H1 (cell line): Measurements from ENCODE around the gene DZIP1L. TPM values are rescaled to one million over a fixed set of nuclear protein-coding genes. Genes with fewer than 3 reads are reported as not detected.

Source experiments
- CTCF ChIA-PET: fragments of 300-600 bp; sonication (Branson Sonifier 250); formaldehyde crosslinking; loops from one replicate; lab custom pipeline; 2021; ENCODE audit not compliant: partially characterized antibody; lab: Charles Lee
- POLR2A ChIA-PET: fragments of 300-600 bp; sonication (Branson Sonifier 250); formaldehyde crosslinking; loops from one replicate; lab custom pipeline; 2021; ENCODE audit warnings: inconsistent platforms; ENCODE audit not compliant: partially characterized antibody; lab: Charles Lee
- DNase-seq, 2 experiments: peaks; one replicate each; pipeline versions ENCODE4 v3.0.0 to v3.0.0-alpha.2; 2010 to 2022; ENCODE audit warnings: low spot score in 2 of 2, low read depth in 1 of 2, mixed read lengths in 1 of 2
- FAIRE-seq: peaks from 2 replicates; lab custom pipeline; 2011; peaks lifted over from hg19 to GRCh38; lab: Jason Lieb, UNC
- H2AFZ ChIP-seq: 2 replicates; pipeline ENCODE4 v1.8.1; 2012; ENCODE audit warnings: low read length, inconsistent platforms
- H2AK5ac ChIP-seq: 2 replicates; pipeline ENCODE4 v1.6.1; 2013; ENCODE audit warnings: low read depth, low read length
- H2BK120ac ChIP-seq: replicated peaks from 2 replicates; pipeline ENCODE3; 2013; ENCODE audit warnings: low read depth, low read length, inconsistent platforms
- H2BK12ac ChIP-seq: 2 replicates; pipeline ENCODE4 v1.6.1; 2013; ENCODE audit warnings: low read depth, low read length
- H2BK15ac ChIP-seq: 2 replicates; pipeline ENCODE4 v1.6.1; 2013; ENCODE audit warnings: low read length
- H2BK20ac ChIP-seq: 2 replicates; pipeline ENCODE4 v1.6.1; 2013; ENCODE audit warnings: low read length
- H2BK5ac ChIP-seq: 2 replicates; pipeline ENCODE4 v1.6.1; 2013; ENCODE audit warnings: low read depth, low read length
- H3K14ac ChIP-seq: 2 replicates; pipeline ENCODE4 v1.6.1; 2013; ENCODE audit warnings: inconsistent platforms; ENCODE audit not compliant: insufficient read length
- H3K18ac ChIP-seq: 2 replicates; pipeline ENCODE4 v1.6.1; 2013; ENCODE audit warnings: low read length; ENCODE audit errors: extremely low read depth
- H3K23ac ChIP-seq: 2 replicates; pipeline ENCODE4 v1.6.1; 2013; ENCODE audit warnings: inconsistent platforms; ENCODE audit not compliant: insufficient read length
- H3K23me2 ChIP-seq: 2 replicates; pipeline ENCODE4 v1.6.1; 2013; ENCODE audit warnings: low read depth, low read length
- H3K27ac ChIP-seq: 2 replicates; pipeline ENCODE4 v1.6.1; 2011; ENCODE audit warnings: low read depth, low read length, inconsistent platforms
- H3K27me3 ChIP-seq, 4 experiments: replicated peaks in 1 of 4; 1 replicate in 1 of 4; 2 replicates in 3 of 4; pipeline versions ENCODE4 v1.6.1 to v1.8.1; 2011 to 2013; ENCODE audit warnings: low read length in 3 of 4, mild to moderate bottlenecking in 3 of 4, inconsistent platforms in 2 of 4, mixed read lengths in 2 of 4, moderate library complexity in 1 of 4; ENCODE audit not compliant: control insufficient read depth in 3 of 4, insufficient read depth in 3 of 4; ENCODE audit errors: extremely low read depth in 1 of 4
- H3K36me3 ChIP-seq, 4 experiments: 2 replicates each; pipeline versions ENCODE4 v1.6.1 to v1.8.1; 2011 to 2013; ENCODE audit warnings: mild to moderate bottlenecking in 4 of 4, low read length in 3 of 4, moderate library complexity in 2 of 4, control low read depth in 1 of 4, inconsistent platforms in 1 of 4; ENCODE audit not compliant: insufficient read depth in 4 of 4, control insufficient read depth in 2 of 4
- H3K4ac ChIP-seq: replicated peaks from 2 replicates; pipeline ENCODE3; 2013; ENCODE audit warnings: low read length, low read depth, mixed read lengths, inconsistent platforms; ENCODE audit not compliant: insufficient read length
- H3K4me1 ChIP-seq, 4 experiments: replicated peaks in 1 of 4; 1 replicate in 1 of 4; 2 replicates in 3 of 4; pipeline versions ENCODE4 v1.6.1 to v1.8.1; 2011 to 2013; ENCODE audit warnings: low read length in 3 of 4, inconsistent platforms in 2 of 4, mixed read lengths in 1 of 4; ENCODE audit not compliant: insufficient read depth in 4 of 4, control insufficient read depth in 3 of 4
- H3K4me2 ChIP-seq, 2 experiments: 2 replicates each; pipeline versions ENCODE4 v1.6.1 to v1.8.1; 2011 to 2013; ENCODE audit warnings: low read depth in 2 of 2, low read length in 2 of 2, control low read depth in 1 of 2, inconsistent platforms in 1 of 2, mild to moderate bottlenecking in 1 of 2; ENCODE audit not compliant: insufficient read depth in 1 of 2
- H3K4me3 ChIP-seq, 4 experiments: fragments of 200-600, 300-600 bp in 1 of 4; sonication (generic), shearing (Covaris generic), sonication (Bioruptor Twin) in 1 of 4; 2 replicates each; pipeline versions ENCODE4 v1.5.1 to v1.8.1; 2011 to 2016; ENCODE audit warnings: low read length in 4 of 4, low read depth in 3 of 4, control low read depth in 2 of 4, inconsistent platforms in 2 of 4, mild to moderate bottlenecking in 2 of 4, mixed read lengths in 1 of 4, moderate library complexity in 1 of 4; ENCODE audit not compliant: insufficient read depth in 2 of 4; ENCODE audit errors: extremely low read depth in 1 of 4
- H3K56ac ChIP-seq: replicated peaks from 2 replicates; pipeline ENCODE3; 2013; ENCODE audit warnings: low read depth, mild to moderate bottlenecking, mixed read lengths, low read length, inconsistent platforms; ENCODE audit not compliant: insufficient read length
- H3K79me1 ChIP-seq: 2 replicates; pipeline ENCODE4 v1.6.1; 2013; ENCODE audit warnings: low read depth, low read length, control low read depth
- H3K79me2 ChIP-seq, 2 experiments: 2 replicates each; pipeline versions ENCODE4 v1.6.1 to v1.8.1; 2012 to 2013; ENCODE audit warnings: low read length in 2 of 2, mild to moderate bottlenecking in 2 of 2, inconsistent platforms in 1 of 2; ENCODE audit not compliant: insufficient read depth in 2 of 2, control insufficient read depth in 1 of 2
- H3K9ac ChIP-seq, 4 experiments: replicated peaks in 1 of 4; 1 replicate in 1 of 4; 2 replicates in 3 of 4; pipeline versions ENCODE4 v1.6.1 to v1.8.1; 2011 to 2013; ENCODE audit warnings: low read depth in 3 of 4, low read length in 3 of 4, control low read depth in 2 of 4, mild to moderate bottlenecking in 2 of 4, moderate library complexity in 2 of 4, inconsistent platforms in 1 of 4; ENCODE audit errors: extremely low read depth in 1 of 4
- H3K9me3 ChIP-seq, 2 experiments: 2 replicates each; pipeline versions ENCODE4 v1.6.1 to v1.8.1; 2012 to 2013; ENCODE audit warnings: mild to moderate bottlenecking in 2 of 2, moderate library complexity in 2 of 2, control low read depth in 1 of 2, inconsistent platforms in 1 of 2, low read depth in 1 of 2, low read length in 1 of 2, mixed read lengths in 1 of 2; ENCODE audit not compliant: insufficient read depth in 2 of 2
- H4K20me1 ChIP-seq, 2 experiments: replicated peaks in 1 of 2; 2 replicates each; pipeline versions ENCODE3 to v1.8.1; 2011 to 2013; ENCODE audit warnings: inconsistent platforms in 2 of 2, low read length in 2 of 2, mild to moderate bottlenecking in 1 of 2; ENCODE audit not compliant: insufficient read depth in 2 of 2, control insufficient read depth in 1 of 2
- H4K5ac ChIP-seq: 2 replicates; pipeline ENCODE4 v1.6.1; 2013; ENCODE audit warnings: low read length, low read depth, mixed read lengths, inconsistent platforms; ENCODE audit not compliant: insufficient read length
- H4K8ac ChIP-seq: 2 replicates; pipeline ENCODE4 v1.8.0; 2013; ENCODE audit warnings: mild to moderate bottlenecking, moderate library complexity, low read length, inconsistent platforms; ENCODE audit not compliant: insufficient read depth; ENCODE audit errors: extremely low read depth
- H4K91ac ChIP-seq: replicated peaks from 2 replicates; pipeline ENCODE3; 2013; ENCODE audit warnings: low read length, mixed read lengths, inconsistent platforms; ENCODE audit not compliant: insufficient read length
- BACH1 ChIP-seq: IDR thresholded peaks from 2 replicates; pipeline ENCODE4 v1.6.1; 2012; ENCODE audit warnings: low read length, improper control_type of control experiment
- CEBPB ChIP-seq: IDR thresholded peaks from 2 replicates; pipeline ENCODE4 v1.6.1; 2012; ENCODE audit warnings: low read depth, low read length
- EGR1 ChIP-seq: IDR thresholded peaks from 2 replicates; pipeline ENCODE4 v1.6.1; 2011; ENCODE audit warnings: low read depth, low read length, borderline replicate concordance
- EP300 ChIP-seq, 2 experiments: IDR thresholded peaks; 1 replicate in 1 of 2; 2 replicates in 1 of 2; pipeline ENCODE4 v1.6.1; 2011 to 2012; ENCODE audit warnings: low read depth in 2 of 2, low read length in 2 of 2, mild to moderate bottlenecking in 2 of 2, borderline replicate concordance in 1 of 2, inconsistent platforms in 1 of 2, moderate library complexity in 1 of 2
- EZH2 ChIP-seq: fragments of 200-600 bp; sonication (generic); IDR thresholded peaks from 2 replicates; pipeline ENCODE4 v1.7.1; 2012; ENCODE audit warnings: low read depth, mild to moderate bottlenecking, moderate library complexity, low read length, inconsistent platforms; ENCODE audit not compliant: severe bottlenecking
- GTF2F1 ChIP-seq: IDR thresholded peaks from 2 replicates; pipeline ENCODE4 v1.6.1; 2012; ENCODE audit warnings: low read depth, low read length, improper control_type of control experiment, borderline replicate concordance
- NANOG ChIP-seq: IDR thresholded peaks from 2 replicates; pipeline ENCODE4 v1.6.1; 2011; ENCODE audit warnings: low read length, low read depth, mild to moderate bottlenecking, inconsistent platforms; ENCODE audit not compliant: insufficient read depth, poor library complexity, severe bottlenecking
- WGBS, 2 experiments: shearing (Covaris generic) in 1 of 2; methylation state at CpG; one replicate each; pipeline versions ENCODE4 v1.1.6 to v1.1.7; 2013 to 2015; ENCODE audit warnings: low lambda C conversion rate in 2 of 2, mixed read lengths in 2 of 2, inconsistent platforms in 1 of 2, low coverage in 1 of 2, missing lambda C conversion rate in 1 of 2; ENCODE audit not compliant: insufficient replicate concordance in 2 of 2, insufficient coverage in 1 of 2, insufficient read length in 1 of 2; ENCODE audit errors: extremely low coverage in 1 of 2, missing lambda C conversion rate in 1 of 2; 5-methylcytosine and 5-hydroxymethylcytosine counted together
- polyA plus RNA-seq, 7 experiments: library from polyadenylated mRNA; depleted of rRNA in 3 of 7; stranded (reverse) in 5 of 7; unstranded in 2 of 7; fragments of >200 nt in 5 of 7; fragments of 200-250 nt in 2 of 7; gene quantifications; 1 replicate in 5 of 7; 2 replicates in 1 of 7; 4 replicates in 1 of 7; pipeline versions ENCODE4 v1.2.1 to v1.2.3, GENCODE V29; 2011 to 2013; ENCODE audit warnings: missing spikeins in 2 of 7, mixed read lengths in 2 of 7
- total RNA-seq: library from RNA; stranded (reverse); fragmentation: NEBNext Ultra II Directional; extraction: Animal tissue kit (Norgen Biotek cat#: 25700); gene quantifications from 2 replicates; pipeline ENCODE4 v1.2.1, GENCODE V29; 2021
- TF ChIP-seq, protein P1 (sequence below), 3 experiments: IDR thresholded peaks; 1 replicate in 2 of 3; 2 replicates in 1 of 3; pipeline versions ENCODE4 v1.5.1 to v1.6.1; 2011; ENCODE audit warnings: low read length in 3 of 3, mild to moderate bottlenecking in 3 of 3, inconsistent platforms in 2 of 3, low read depth in 1 of 3, moderate library complexity in 1 of 3; ENCODE audit not compliant: insufficient read depth in 1 of 3; ENCODE audit errors: control extremely low read depth in 1 of 3

DZIP1L gene
- total and polyA plus RNA-seq, 2 of the 8 experiments (the other 6 are each of a cell fraction or from before 2014, with no cell fraction given): 6.5 to 8.3 TPM

- H4K91ac ChIP-seq: no peak overlapping the region
- no peak overlapping the region for H4K5ac ChIP-seq
- CTCF ChIA-PET: interaction anchor here (0.8 to 1.7 kb wide), 6 partner anchors 8 to 374 kb away, joined by 3 to 11 read pairs (median 4); no protein-coding TSS in a partner anchor
- H2AK5ac ChIP-seq: no peak overlapping the region
- no peak overlapping the region for H2BK12ac ChIP-seq
- no peak overlapping the region for H2BK120ac ChIP-seq
- H2BK5ac ChIP-seq: no peak overlapping the region
- H3K9ac ChIP-seq: no peak overlapping the region
- POLR2A ChIA-PET: interaction anchor here (0.5 kb wide), 1 partner anchor 153 kb away, joined by 5 read pairs; no protein-coding TSS in a partner anchor
- no peaks in the 10 kb centered on the region for H3K79me2 ChIP-seq
- H3K79me1 ChIP-seq: no peaks in the 10 kb centered on the region
- no peak overlapping the region for H3K27ac ChIP-seq
- DNase-seq (no peak), FAIRE-seq (no peak)
- no peaks in the 10 kb centered on the region for H3K23me2 ChIP-seq
- H3K27me3 ChIP-seq: no peaks in the 10 kb centered on the region
- no peaks in the 10 kb centered on the region; a peak in 1 of 8 replicates for H3K36me3 ChIP-seq
- H3K4me3 ChIP-seq: no peak overlapping the region
- H3K4me2 ChIP-seq: no peak overlapping the region
- H3K56ac ChIP-seq: no peak overlapping the region
- no peak overlapping the region for H3K4ac ChIP-seq
- no peak overlapping the region for H3K23ac ChIP-seq
- WGBS, 2 experiments: 86% methylated on average over 3 of the region's 3 CpGs; no CpG with 5 or more reads in 1 of the 2 experiments
- H3K18ac ChIP-seq: no peak overlapping the region
- no peaks in the 10 kb centered on the region for H3K9me3 ChIP-seq
- H2BK15ac ChIP-seq: no peak overlapping the region
- H4K20me1 ChIP-seq: no peaks in the 10 kb centered on the region
- H3K14ac ChIP-seq: no peak overlapping the region
- no peak overlapping the region for H2AFZ ChIP-seq
- no peak overlapping the region for H2BK20ac ChIP-seq
- H4K8ac ChIP-seq: no peak overlapping the region
- H3K4me1 ChIP-seq: peaks cover 2 to 9% (median 4%) of the 10 kb centered on the region in 4 experiments; a peak in 5 of 7 replicates
- TF ChIP-seq BACH1 (no peak), CEBPB (no peak), EP300 (IDR thresholded peaks at IDR 0.05; ENCODE audit: borderline replicate concordance in 1 of 2, low read depth in 2 of 2, low read length in 2 of 2) (no peak), NANOG (no peak), GTF2F1 (no peak), EGR1 (no peak), EZH2 (no peak)
- TF ChIP-seq, protein P1, sequence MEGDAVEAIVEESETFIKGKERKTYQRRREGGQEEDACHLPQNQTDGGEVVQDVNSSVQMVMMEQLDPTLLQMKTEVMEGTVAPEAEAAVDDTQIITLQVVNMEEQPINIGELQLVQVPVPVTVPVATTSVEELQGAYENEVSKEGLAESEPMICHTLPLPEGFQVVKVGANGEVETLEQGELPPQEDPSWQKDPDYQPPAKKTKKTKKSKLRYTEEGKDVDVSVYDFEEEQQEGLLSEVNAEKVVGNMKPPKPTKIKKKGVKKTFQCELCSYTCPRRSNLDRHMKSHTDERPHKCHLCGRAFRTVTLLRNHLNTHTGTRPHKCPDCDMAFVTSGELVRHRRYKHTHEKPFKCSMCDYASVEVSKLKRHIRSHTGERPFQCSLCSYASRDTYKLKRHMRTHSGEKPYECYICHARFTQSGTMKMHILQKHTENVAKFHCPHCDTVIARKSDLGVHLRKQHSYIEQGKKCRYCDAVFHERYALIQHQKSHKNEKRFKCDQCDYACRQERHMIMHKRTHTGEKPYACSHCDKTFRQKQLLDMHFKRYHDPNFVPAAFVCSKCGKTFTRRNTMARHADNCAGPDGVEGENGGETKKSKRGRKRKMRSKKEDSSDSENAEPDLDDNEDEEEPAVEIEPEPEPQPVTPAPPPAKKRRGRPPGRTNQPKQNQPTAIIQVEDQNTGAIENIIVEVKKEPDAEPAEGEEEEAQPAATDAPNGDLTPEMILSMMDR (IDR thresholded peaks at IDR 0.05; ENCODE audit: control extremely low read depth in 1 of 3, insufficient read depth in 1 of 3, low read depth in 1 of 3, low read length in 3 of 3): no peak
These were observed 72.0 kb downstream of the DZIP1L start for GRCh38 chr3:138043266-138044029.
